Gastroesophageal sphincter (tissue), 4 donors: Measurements from ENCODE around the gene RRBP1. TPM values are rescaled to one million over a fixed set of nuclear protein-coding genes. Genes with fewer than 3 reads are reported as not detected.
A peak's percentile ranks its signal among the peaks of the same experiment; 100 is the strongest.

Experiments used
- ATAC-seq: fragments of 150-250 bp; one replicate; pipeline ENCODE4 v1.9.1; 2016; ENCODE audit warnings: mild to moderate bottlenecking, moderate library complexity
- H3K27ac ChIP-seq, 4 donors: fragments of 200-600 bp; sonication (generic) in 3 of 4; 1 replicate in 3 of 4; 2 replicates in 1 of 4; pipeline ENCODE4 v1.5.1; 2016 to 2019
- H3K27me3 ChIP-seq: fragments of 200-600 bp; sonication (generic); one replicate; pipeline ENCODE4 v1.5.1; 2019
- H3K36me3 ChIP-seq, 2 donors: fragments of 200-600 bp; sonication (generic); one replicate each; pipeline ENCODE4 v1.5.1; 2019; ENCODE audit warnings: control low read depth in 1 of 2
- H3K4me1 ChIP-seq, 3 donors: fragments of 200-600 bp; sonication (generic); 1 replicate in 2 of 3; 2 replicates in 1 of 3; pipeline ENCODE4 v1.5.1; 2016 to 2019; ENCODE audit warnings: control low read depth in 2 of 3
- H3K4me3 ChIP-seq, 2 donors: fragments of 200-600 bp; sonication (generic); one replicate each; pipeline ENCODE4 v1.5.1; 2019; ENCODE audit warnings: mild to moderate bottlenecking in 1 of 2, moderate library complexity in 1 of 2
- H3K9me3 ChIP-seq, 3 donors: fragments of 200-600 bp; sonication (generic); one replicate each; pipeline ENCODE4 v1.5.1; 2017 to 2019; ENCODE audit warnings: control low read depth in 2 of 3
- EP300 ChIP-seq: sonication (generic); formaldehyde crosslinking; IDR thresholded peaks from one replicate; pipeline ENCODE4 v1.6.1; 2017; ENCODE audit warnings: antibody characterized with exemption, mild to moderate bottlenecking
- POLR2A ChIP-seq, 2 donors: fragments of 450-650 bp; IDR thresholded peaks; one replicate each; pipeline ENCODE4 v1.6.1; 2017; ENCODE audit warnings: antibody characterized with exemption in 2 of 2, mild to moderate bottlenecking in 2 of 2, moderate library complexity in 1 of 2
- POLR2AphosphoS5 ChIP-seq: sonication (generic); formaldehyde crosslinking; IDR thresholded peaks from one replicate; pipeline ENCODE4 v1.6.1; 2017; ENCODE audit warnings: antibody characterized with exemption
- WGBS, 2 donors: methylation state at CpG; one replicate each; pipeline ENCODE4 v1.1.5; 2018; ENCODE audit warnings: low coverage in 1 of 2; 5-methylcytosine and 5-hydroxymethylcytosine counted together
- total RNA-seq, 4 donors: library from RNA; depleted of rRNA; stranded (reverse); fragments of >200 nt; gene quantifications; one replicate each; pipeline ENCODE4 v1.1.0, GENCODE V29; 2016
- TF ChIP-seq, protein P1 (sequence below), 4 experiments: fragments of 200-600 bp in 2 of 4; fragments of 450-650 bp in 2 of 4; sonication (generic) in 1 of 4; IDR thresholded peaks; one replicate each; pipeline ENCODE4 v1.5.1; 2017 to 2019; ENCODE audit warnings: antibody characterized with exemption in 4 of 4, mild to moderate bottlenecking in 2 of 4, moderate library complexity in 2 of 4

RRBP1 gene
- total RNA-seq, 4 donors from 2014 or later: 61.2 to 89.8 (median 64.7) TPM

- Histone ChIP-seq H3K27ac (peak overlapping the region in 1 of 4 donors; percentile 24), H3K27me3 (no peaks in the 10 kb centered on the region), H3K9me3 (no peaks in the 10 kb centered on the region), H3K4me1 (peaks cover 0 to 47% (median 0%) of the 10 kb centered on the region in 3 donors), H3K4me3 (no peak overlapping the region), H3K36me3 (no peaks in the 10 kb centered on the region)
- no peak for ATAC-seq
- WGBS, 2 donors: 13 to 38% methylated on average over 1 of the region's 1 CpG
- no peak for TF ChIP-seq POLR2A (IDR thresholded peaks at IDR 0.05)
- TF ChIP-seq EP300: no peak
- TF ChIP-seq, protein P1, sequence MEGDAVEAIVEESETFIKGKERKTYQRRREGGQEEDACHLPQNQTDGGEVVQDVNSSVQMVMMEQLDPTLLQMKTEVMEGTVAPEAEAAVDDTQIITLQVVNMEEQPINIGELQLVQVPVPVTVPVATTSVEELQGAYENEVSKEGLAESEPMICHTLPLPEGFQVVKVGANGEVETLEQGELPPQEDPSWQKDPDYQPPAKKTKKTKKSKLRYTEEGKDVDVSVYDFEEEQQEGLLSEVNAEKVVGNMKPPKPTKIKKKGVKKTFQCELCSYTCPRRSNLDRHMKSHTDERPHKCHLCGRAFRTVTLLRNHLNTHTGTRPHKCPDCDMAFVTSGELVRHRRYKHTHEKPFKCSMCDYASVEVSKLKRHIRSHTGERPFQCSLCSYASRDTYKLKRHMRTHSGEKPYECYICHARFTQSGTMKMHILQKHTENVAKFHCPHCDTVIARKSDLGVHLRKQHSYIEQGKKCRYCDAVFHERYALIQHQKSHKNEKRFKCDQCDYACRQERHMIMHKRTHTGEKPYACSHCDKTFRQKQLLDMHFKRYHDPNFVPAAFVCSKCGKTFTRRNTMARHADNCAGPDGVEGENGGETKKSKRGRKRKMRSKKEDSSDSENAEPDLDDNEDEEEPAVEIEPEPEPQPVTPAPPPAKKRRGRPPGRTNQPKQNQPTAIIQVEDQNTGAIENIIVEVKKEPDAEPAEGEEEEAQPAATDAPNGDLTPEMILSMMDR (IDR thresholded peaks at IDR 0.05): no peak
- TF ChIP-seq POLR2AphosphoS5: no peak
Measured at GRCh38 chr20:17714597-17714996, 32.6 kb upstream of the RRBP1 start.

GRCh38 chr20:17712708-17713107 lies 30.7 kb upstream of the RRBP1 start:
- Histone ChIP-seq H3K4me1 (peaks cover 0 to 47% (median 0%) of the 10 kb centered on the region in 3 donors), H3K36me3 (no peaks in the 10 kb centered on the region), H3K4me3 (no peak overlapping the region), H3K27ac (no peak overlapping the region), H3K9me3 (no peaks in the 10 kb centered on the region), H3K27me3 (no peaks in the 10 kb centered on the region)
- WGBS, 2 donors: 59 to 60% methylated on average over 1 to 4 of the region's 6 CpGs
- no peak for ATAC-seq
- TF ChIP-seq POLR2A (IDR thresholded peaks at IDR 0.05) (no peak), EP300 (no peak), POLR2AphosphoS5 (no peak)
- TF ChIP-seq, protein P1 (IDR thresholded peaks at IDR 0.05): no peak

- H3K36me3 ChIP-seq: no peaks in the 10 kb centered on the region
- WGBS, 2 donors: 98 to 100% methylated on average over 4 of the region's 4 CpGs
- H3K9me3 ChIP-seq: no peaks in the 10 kb centered on the region
- TF ChIP-seq POLR2AphosphoS5 (no peak), POLR2A (IDR thresholded peaks at IDR 0.05) (no peak), EP300 (no peak)
- TF ChIP-seq, protein P1 (IDR thresholded peaks at IDR 0.05): no peak
- no peaks in the 10 kb centered on the region for H3K27me3 ChIP-seq
- ATAC-seq: no peak
- no peak overlapping the region for H3K4me3 ChIP-seq
- peaks cover 0 to 47% (median 0%) of the 10 kb centered on the region in 3 donors for H3K4me1 ChIP-seq
- H3K27ac ChIP-seq: no peak overlapping the region
Measured at GRCh38 chr20:17712201-17712600, 30.2 kb upstream of the RRBP1 start.

GRCh38 chr20:17711267-17711627 lies 29.2 kb upstream of the RRBP1 start:
- Histone ChIP-seq H3K4me3 (no peak overlapping the region), H3K27ac (no peak overlapping the region), H3K36me3 (no peaks in the 10 kb centered on the region), H3K9me3 (no peaks in the 10 kb centered on the region), H3K4me1 (peaks cover 0 to 47% (median 0%) of the 10 kb centered on the region in 3 donors), H3K27me3 (no peaks in the 10 kb centered on the region)
- 76 to 100% methylated on average over 1 to 4 of the region's 5 CpGs for WGBS, 2 donors
- ATAC-seq: no peak
- TF ChIP-seq POLR2AphosphoS5 (no peak), POLR2A (IDR thresholded peaks at IDR 0.05) (no peak), EP300 (no peak)
- TF ChIP-seq, protein P1 (IDR thresholded peaks at IDR 0.05): no peak

- no peak for ATAC-seq
- Histone ChIP-seq H3K36me3 (no peaks in the 10 kb centered on the region), H3K27me3 (no peaks in the 10 kb centered on the region), H3K9me3 (no peaks in the 10 kb centered on the region), H3K27ac (no peak overlapping the region), H3K4me1 (peaks cover 0 to 47% (median 0%) of the 10 kb centered on the region in 3 donors), H3K4me3 (no peak overlapping the region)
- 72 to 85% methylated on average over 7 to 9 of the region's 21 CpGs for WGBS, 2 donors
- TF ChIP-seq POLR2AphosphoS5 (no peak), POLR2A (IDR thresholded peaks at IDR 0.05) (no peak), EP300 (no peak)
- TF ChIP-seq, protein P1 (IDR thresholded peaks at IDR 0.05): no peak
Measured at GRCh38 chr20:17710379-17711266, 28.6 kb upstream of the RRBP1 start.
